Measurements from ENCODE around the gene C8B.

The C8B gene

GRCh38 chr1:56890229-56890628 is 75.6 kb downstream of the C8B start:
- no peak for DNase-seq

- DNase-seq, result no peak
Measured at GRCh38 chr1:56881417-56881816, 84.4 kb downstream of the C8B start.

- no peak for DNase-seq
Measured at GRCh38 chr1:56880774-56881173, 85.0 kb downstream of the C8B start.

All from NK-92 treated with Interleukin-12 subunit alpha and Interleukin-12 subunit beta, amount 100 ng/mL, for 24 hours (cell line).